DOHH2 (cell line): ENCODE measurements around the gene SNRPA.

Experiments
- EZH2phosphoT487 ChIP-seq: fragments of 200-600 bp; sonication (generic); IDR thresholded peaks from 2 replicates; pipeline ENCODE4 v1.6.1; 2017; ENCODE audit warnings: borderline replicate concordance, mild to moderate bottlenecking, antibody characterized with exemption, low read length, moderate library complexity, mixed read lengths
- TF ChIP-seq, protein P1 (sequence below): fragments of 200-600 bp; sonication (generic); IDR thresholded peaks from one replicate; pipeline ENCODE4 v1.5.1; 2014; ENCODE audit warnings: antibody characterized with exemption, mild to moderate bottlenecking, low read depth, low read length; ENCODE audit not compliant: poor library complexity, severe bottlenecking

- TF ChIP-seq, protein P1, sequence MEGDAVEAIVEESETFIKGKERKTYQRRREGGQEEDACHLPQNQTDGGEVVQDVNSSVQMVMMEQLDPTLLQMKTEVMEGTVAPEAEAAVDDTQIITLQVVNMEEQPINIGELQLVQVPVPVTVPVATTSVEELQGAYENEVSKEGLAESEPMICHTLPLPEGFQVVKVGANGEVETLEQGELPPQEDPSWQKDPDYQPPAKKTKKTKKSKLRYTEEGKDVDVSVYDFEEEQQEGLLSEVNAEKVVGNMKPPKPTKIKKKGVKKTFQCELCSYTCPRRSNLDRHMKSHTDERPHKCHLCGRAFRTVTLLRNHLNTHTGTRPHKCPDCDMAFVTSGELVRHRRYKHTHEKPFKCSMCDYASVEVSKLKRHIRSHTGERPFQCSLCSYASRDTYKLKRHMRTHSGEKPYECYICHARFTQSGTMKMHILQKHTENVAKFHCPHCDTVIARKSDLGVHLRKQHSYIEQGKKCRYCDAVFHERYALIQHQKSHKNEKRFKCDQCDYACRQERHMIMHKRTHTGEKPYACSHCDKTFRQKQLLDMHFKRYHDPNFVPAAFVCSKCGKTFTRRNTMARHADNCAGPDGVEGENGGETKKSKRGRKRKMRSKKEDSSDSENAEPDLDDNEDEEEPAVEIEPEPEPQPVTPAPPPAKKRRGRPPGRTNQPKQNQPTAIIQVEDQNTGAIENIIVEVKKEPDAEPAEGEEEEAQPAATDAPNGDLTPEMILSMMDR, result no peak
- TF ChIP-seq EZH2phosphoT487, result no peak
These were observed 26.1 kb upstream of the SNRPA start for GRCh38 chr19:40724855-40725254.
